Measurements from ENCODE around the gene GREB1.

DNA sequence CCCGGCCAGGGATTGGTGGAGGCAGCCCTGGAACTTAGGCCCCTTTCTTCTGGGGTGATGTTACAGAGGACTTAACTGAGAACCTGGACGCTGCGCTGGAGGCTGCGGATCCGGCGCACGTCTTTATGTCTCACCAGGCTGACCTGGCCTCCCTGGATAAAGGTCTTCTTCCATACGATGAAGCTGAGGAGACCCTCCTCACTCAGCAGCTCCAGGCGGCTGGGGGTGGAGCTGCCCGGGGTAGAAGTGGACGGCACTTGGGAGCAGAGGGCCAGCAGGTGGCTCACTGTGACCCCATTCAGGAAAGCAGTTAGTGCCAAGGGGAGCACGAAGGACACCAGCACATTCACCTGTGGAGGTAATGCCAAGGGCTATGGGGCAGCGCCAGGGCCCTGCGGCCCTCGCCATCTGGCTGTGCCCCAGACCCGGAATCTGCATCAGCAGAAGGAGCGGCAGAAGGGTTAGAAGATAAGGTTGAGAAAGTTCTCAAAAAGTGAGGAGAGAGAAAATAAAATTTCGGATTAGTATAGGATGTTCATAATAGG, 128.1 kb downstream of the GREB1 start:
- TF ChIP-seq, protein P1, sequence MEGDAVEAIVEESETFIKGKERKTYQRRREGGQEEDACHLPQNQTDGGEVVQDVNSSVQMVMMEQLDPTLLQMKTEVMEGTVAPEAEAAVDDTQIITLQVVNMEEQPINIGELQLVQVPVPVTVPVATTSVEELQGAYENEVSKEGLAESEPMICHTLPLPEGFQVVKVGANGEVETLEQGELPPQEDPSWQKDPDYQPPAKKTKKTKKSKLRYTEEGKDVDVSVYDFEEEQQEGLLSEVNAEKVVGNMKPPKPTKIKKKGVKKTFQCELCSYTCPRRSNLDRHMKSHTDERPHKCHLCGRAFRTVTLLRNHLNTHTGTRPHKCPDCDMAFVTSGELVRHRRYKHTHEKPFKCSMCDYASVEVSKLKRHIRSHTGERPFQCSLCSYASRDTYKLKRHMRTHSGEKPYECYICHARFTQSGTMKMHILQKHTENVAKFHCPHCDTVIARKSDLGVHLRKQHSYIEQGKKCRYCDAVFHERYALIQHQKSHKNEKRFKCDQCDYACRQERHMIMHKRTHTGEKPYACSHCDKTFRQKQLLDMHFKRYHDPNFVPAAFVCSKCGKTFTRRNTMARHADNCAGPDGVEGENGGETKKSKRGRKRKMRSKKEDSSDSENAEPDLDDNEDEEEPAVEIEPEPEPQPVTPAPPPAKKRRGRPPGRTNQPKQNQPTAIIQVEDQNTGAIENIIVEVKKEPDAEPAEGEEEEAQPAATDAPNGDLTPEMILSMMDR (IDR thresholded peaks at IDR 0.05; ENCODE audit: low read length), result no peak
- no peak for TF ChIP-seq EZH2 (IDR thresholded peaks at IDR 0.05; ENCODE audit: borderline replicate concordance, low read length)
